Esophagus squamous epithelium (tissue), 5 donors: ENCODE measurements around the gene RAD23A. TPM values are rescaled to one million over a fixed set of nuclear protein-coding genes. Genes with fewer than 3 reads are reported as not detected.

ENCODE experiments used
- DNase-seq: peaks from one replicate; lab custom pipeline; 2025; lab: John Stamatoyannopoulos, UW
- H3K27ac ChIP-seq, 4 donors: fragments of 200-600 bp; sonication (generic); one replicate each; pipeline ENCODE4 v1.5.1; 2016 to 2019; ENCODE audit warnings: mild to moderate bottlenecking in 1 of 4
- H3K27me3 ChIP-seq, 4 donors: fragments of 200-600 bp; sonication (generic); 1 replicate in 3 of 4; 2 replicates in 1 of 4; pipeline versions ENCODE4 v1.5.1 to v1.6.0; 2017 to 2021; ENCODE audit warnings: antibody characterized with exemption in 1 of 4
- H3K36me3 ChIP-seq, 3 donors: fragments of 200-600 bp; sonication (generic); one replicate each; pipeline ENCODE4 v1.5.1; 2016 to 2019
- H3K4me1 ChIP-seq, 3 donors: fragments of 200-600 bp; sonication (generic); one replicate each; pipeline ENCODE4 v1.5.1; 2017 to 2019
- H3K4me3 ChIP-seq, 4 donors: fragments of 200-600 bp; sonication (generic); 1 replicate in 3 of 4; 2 replicates in 1 of 4; pipeline ENCODE4 v1.5.1; 2016 to 2019; ENCODE audit warnings: mild to moderate bottlenecking in 2 of 4, moderate library complexity in 1 of 4
- H3K9me3 ChIP-seq, 3 donors: fragments of 200-600 bp; sonication (generic); one replicate each; pipeline ENCODE4 v1.5.1; 2016 to 2019
- POLR2A ChIP-seq, 4 donors: fragments of 450-650 bp; IDR thresholded peaks; one replicate each; pipeline ENCODE4 v1.6.1; 2017; ENCODE audit warnings: antibody characterized with exemption in 4 of 4, mild to moderate bottlenecking in 4 of 4, moderate library complexity in 3 of 4
- WGBS, 2 donors: methylation state at CpG; one replicate each; pipeline ENCODE4 v1.1.5; 2018; 5-methylcytosine and 5-hydroxymethylcytosine counted together
- intact Hi-C: fragments of 100-400 bp; cut with DNase I; formaldehyde crosslinking; loops from one replicate; pipeline ENCODE4 v1.15.0; 2022
- total RNA-seq, 4 donors: library from RNA; depleted of rRNA; stranded (reverse); fragments of >200 nt; gene quantifications; one replicate each; pipeline ENCODE4 v1.1.0, GENCODE V29; 2016
- TF ChIP-seq, protein P1 (sequence below), 6 experiments: fragments of 450-650 bp in 4 of 6; fragments of 200-600 bp in 2 of 6; sonication (generic) in 2 of 6; IDR thresholded peaks; one replicate each; pipeline ENCODE4 v1.5.1; 2016 to 2019; ENCODE audit warnings: antibody characterized with exemption in 6 of 6, mild to moderate bottlenecking in 4 of 6, moderate library complexity in 4 of 6
- donor health status: DM: yes; HTN: yes; CAD: no.

The RAD23A gene
- total RNA-seq, 4 donors from 2014 or later = 67.7 to 87.4 (median 82.4) TPM

DNA sequence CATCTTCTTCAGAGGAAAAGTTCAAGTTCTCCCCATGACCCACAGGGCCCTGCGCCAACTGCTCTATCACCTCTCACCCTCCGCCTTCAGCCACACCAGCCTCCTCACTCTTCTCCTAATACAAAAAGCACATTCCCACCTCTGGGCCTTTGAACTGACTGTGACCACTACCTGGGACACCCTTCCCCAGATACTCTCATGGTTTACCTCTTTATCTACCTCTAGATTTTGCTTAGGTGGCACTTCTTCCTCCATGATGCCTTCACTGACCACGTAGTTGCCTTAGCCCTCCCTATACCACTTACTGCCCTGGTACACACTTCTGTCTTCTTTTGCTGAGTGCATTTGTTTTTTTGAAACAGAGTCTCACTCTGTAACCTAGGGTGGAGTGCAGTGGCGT is 22.7 kb upstream of the RAD23A start:
- 94 to 96% methylated on average over 4 of the region's 4 CpGs for WGBS, 2 donors
- Histone ChIP-seq H3K27ac (no peak overlapping the region), H3K9me3 (no peaks in the 10 kb centered on the region), H3K4me3 (no peak overlapping the region), H3K4me1 (peaks cover 0 to 12% (median 3%) of the 10 kb centered on the region in 3 donors), H3K36me3 (peaks cover 28 to 60% (median 43%) of the 10 kb centered on the region in 3 donors), H3K27me3 (no peaks in the 10 kb centered on the region)
- TF ChIP-seq, protein P1, sequence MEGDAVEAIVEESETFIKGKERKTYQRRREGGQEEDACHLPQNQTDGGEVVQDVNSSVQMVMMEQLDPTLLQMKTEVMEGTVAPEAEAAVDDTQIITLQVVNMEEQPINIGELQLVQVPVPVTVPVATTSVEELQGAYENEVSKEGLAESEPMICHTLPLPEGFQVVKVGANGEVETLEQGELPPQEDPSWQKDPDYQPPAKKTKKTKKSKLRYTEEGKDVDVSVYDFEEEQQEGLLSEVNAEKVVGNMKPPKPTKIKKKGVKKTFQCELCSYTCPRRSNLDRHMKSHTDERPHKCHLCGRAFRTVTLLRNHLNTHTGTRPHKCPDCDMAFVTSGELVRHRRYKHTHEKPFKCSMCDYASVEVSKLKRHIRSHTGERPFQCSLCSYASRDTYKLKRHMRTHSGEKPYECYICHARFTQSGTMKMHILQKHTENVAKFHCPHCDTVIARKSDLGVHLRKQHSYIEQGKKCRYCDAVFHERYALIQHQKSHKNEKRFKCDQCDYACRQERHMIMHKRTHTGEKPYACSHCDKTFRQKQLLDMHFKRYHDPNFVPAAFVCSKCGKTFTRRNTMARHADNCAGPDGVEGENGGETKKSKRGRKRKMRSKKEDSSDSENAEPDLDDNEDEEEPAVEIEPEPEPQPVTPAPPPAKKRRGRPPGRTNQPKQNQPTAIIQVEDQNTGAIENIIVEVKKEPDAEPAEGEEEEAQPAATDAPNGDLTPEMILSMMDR (IDR thresholded peaks at IDR 0.05) = no peak
- TF ChIP-seq POLR2A (IDR thresholded peaks at IDR 0.05) = no peak
- intact Hi-C loops = no loop called here
- DNase-seq = no peak

- TF ChIP-seq, protein P1 (IDR thresholded peaks at IDR 0.05) = no peak
- TF ChIP-seq POLR2A (IDR thresholded peaks at IDR 0.05) = no peak
- intact Hi-C loops = no loop called here
- Histone ChIP-seq H3K4me3 (no peak overlapping the region), H3K27me3 (no peaks in the 10 kb centered on the region), H3K4me1 (peaks cover 0 to under 1% (median 0%) of the 10 kb centered on the region in 3 donors), H3K9me3 (no peaks in the 10 kb centered on the region), H3K36me3 (peaks cover 38 to 78% (median 55%) of the 10 kb centered on the region in 3 donors), H3K27ac (no peak overlapping the region)
- 91 to 92% methylated on average over 17 to 27 of the region's 29 CpGs for WGBS, 2 donors
- no peak for DNase-seq
These were observed 20.9 kb upstream of the RAD23A start for GRCh38 chr19:12924621-12925310.

DNA sequence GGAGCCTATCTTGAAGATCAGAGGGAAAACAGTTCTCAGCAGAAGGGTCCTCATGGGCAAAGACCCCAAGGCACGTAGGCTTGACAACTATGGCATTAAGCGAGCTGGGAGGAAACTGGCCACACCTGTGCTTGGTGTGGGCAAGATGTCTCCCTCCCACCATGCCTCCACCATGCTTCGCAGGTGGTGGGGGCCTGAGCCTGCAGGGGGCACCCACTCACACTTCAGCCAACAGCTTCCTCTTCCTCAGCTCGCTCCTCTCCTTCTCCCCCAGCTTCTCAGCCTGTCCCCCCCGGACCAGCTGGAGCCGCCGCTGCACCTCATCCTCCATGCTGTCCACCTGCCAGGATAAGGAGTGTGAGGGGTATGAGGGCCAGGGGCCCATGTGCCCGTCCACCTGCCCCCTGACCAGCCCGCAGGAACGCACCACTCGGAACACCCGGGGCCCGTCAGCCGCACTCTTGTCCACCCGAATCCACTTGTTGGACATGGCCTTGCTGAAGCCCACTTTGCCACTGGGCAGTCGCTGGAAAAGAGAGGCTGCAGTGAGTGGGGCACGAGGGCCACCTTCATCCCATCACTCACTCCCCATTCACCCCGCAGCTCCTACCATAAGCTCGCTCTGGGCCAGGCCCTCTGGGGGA is 15.5 kb upstream of the RAD23A start:
- no peak overlapping the region for H3K4me3 ChIP-seq
- peaks cover 28 to 67% (median 38%) of the 10 kb centered on the region in 3 donors for H3K36me3 ChIP-seq
- WGBS, 2 donors = 82 to 87% methylated on average over 5 to 13 of the region's 19 CpGs

GRCh38 chr19:12932392-12933286 is 13.0 kb upstream of the RAD23A start:
- H3K36me3 ChIP-seq = peaks cover 13 to 42% (median 20%) of the 10 kb centered on the region in 3 donors
- H3K9me3 ChIP-seq = no peaks in the 10 kb centered on the region
- TF ChIP-seq POLR2A (IDR thresholded peaks at IDR 0.05) = no peak
- TF ChIP-seq, protein P1 (IDR thresholded peaks at IDR 0.05) = no peak
- peak overlapping the region; percentile 67 to 98 (median 75) for H3K4me3 ChIP-seq
- no peak for DNase-seq
- peak overlapping the region; percentile 81 to 88 (median 81) for H3K27ac ChIP-seq
- H3K27me3 ChIP-seq = no peaks in the 10 kb centered on the region
- peaks cover 14 to 39% (median 15%) of the 10 kb centered on the region in 3 donors for H3K4me1 ChIP-seq
- WGBS, 2 donors = 26% methylated on average over 14 to 16 of the region's 16 CpGs
- intact Hi-C loops = no loop called here

More for the DNA sequence above, 15.5 kb upstream of the RAD23A start:
- H3K9me3 ChIP-seq = no peaks in the 10 kb centered on the region
- no peak overlapping the region for H3K27ac ChIP-seq
- no peaks in the 10 kb centered on the region for H3K27me3 ChIP-seq
- H3K4me1 ChIP-seq = peaks cover 10 to 33% (median 10%) of the 10 kb centered on the region in 3 donors
- TF ChIP-seq, protein P1 (IDR thresholded peaks at IDR 0.05) = no peak
- TF ChIP-seq POLR2A (IDR thresholded peaks at IDR 0.05) = no peak
- intact Hi-C loops = no loop called here
- DNase-seq = no peak
